Prostate gland (tissue), 2 donors: ENCODE data around the gene CASQ2.

Experiments
- CTCF ChIP-seq, 4 experiments: fragments of 200-600 bp in 2 of 4; fragments of 450-650 bp in 2 of 4; sonication (generic) in 2 of 4; IDR thresholded peaks; 1 replicate in 3 of 4; 2 replicates in 1 of 4; pipeline ENCODE4 v1.5.1; 2016 to 2019; ENCODE audit warnings: antibody characterized with exemption in 4 of 4, mild to moderate bottlenecking in 2 of 4, moderate library complexity in 2 of 4
- POLR2A ChIP-seq: fragments of 450-650 bp; IDR thresholded peaks from one replicate; pipeline ENCODE4 v1.6.1; 2016; ENCODE audit warnings: antibody characterized with exemption, mild to moderate bottlenecking

DNA sequence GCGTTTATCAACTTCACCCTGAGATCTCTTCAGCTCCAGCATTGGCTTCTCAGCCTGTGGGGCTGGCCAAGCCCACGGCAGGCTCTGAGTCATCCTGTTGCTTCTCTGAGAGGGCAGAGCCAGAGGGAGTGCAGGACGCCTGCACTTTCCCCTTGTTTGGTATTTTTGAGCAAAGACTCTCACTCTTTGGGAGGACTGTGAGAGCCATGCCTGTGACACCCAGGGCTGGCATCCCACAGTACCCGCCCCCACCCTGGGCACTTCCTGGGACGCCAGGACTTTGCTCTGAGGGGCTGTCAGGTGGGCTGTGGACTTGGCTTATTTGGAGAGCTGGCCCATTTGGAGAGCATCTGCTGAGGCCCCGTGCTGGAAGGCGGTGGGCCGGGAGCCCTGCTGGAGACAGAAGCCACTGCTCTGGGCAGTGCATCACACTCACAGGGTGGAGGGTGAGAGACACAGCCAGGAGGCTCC, 89.3 kb downstream of the CASQ2 start:
- TF ChIP-seq CTCF (IDR thresholded peaks at IDR 0.05) (no peak), POLR2A (no peak)
